Neural progenitor cell (in vitro differentiated cells): ENCODE results near the gene ARMC6. TPM values are rescaled to one million over a fixed set of nuclear protein-coding genes. Genes with fewer than 3 reads are reported as not detected.

Experiments used
- DNase-seq: peaks from one replicate; pipeline ENCODE4 v3.0.0-alpha.2; 2016; ENCODE audit warnings: low spot score
- H2AFZ ChIP-seq: fragments of 200-600 bp; sonication (generic); replicated peaks from 2 replicates; pipeline ENCODE4 v1.6.1; 2016; ENCODE audit warnings: antibody characterized with exemption
- H3F3A ChIP-seq: fragments of 200-600 bp; sonication (generic); 2 replicates; pipeline ENCODE4 v1.6.1; 2016; ENCODE audit warnings: antibody characterized with exemption, low read depth
- H3K27ac ChIP-seq: fragments of 200-600 bp; sonication (generic); 2 replicates; pipeline ENCODE4 v1.5.1; 2016; ENCODE audit warnings: mild to moderate bottlenecking
- H3K27me3 ChIP-seq: fragments of 200-600 bp; sonication (generic); 2 replicates; pipeline ENCODE4 v1.6.1; 2016; ENCODE audit warnings: mild to moderate bottlenecking, moderate library complexity
- H3K36me3 ChIP-seq: fragments of 200-600 bp; sonication (generic); 2 replicates; pipeline ENCODE4 v1.5.1; 2016
- H3K4me1 ChIP-seq: fragments of 200-600 bp; sonication (generic); 2 replicates; pipeline ENCODE4 v1.6.1; 2016; ENCODE audit warnings: mixed run types
- H3K4me2 ChIP-seq: fragments of 200-600 bp; sonication (generic); 2 replicates; pipeline ENCODE4 v1.6.1; 2016
- H3K4me3 ChIP-seq: fragments of 200-600 bp; sonication (generic); 2 replicates; pipeline ENCODE4 v1.5.1; 2016
- H3K79me2 ChIP-seq: fragments of 200-600 bp; sonication (generic); 2 replicates; pipeline ENCODE4 v1.6.1; 2016; ENCODE audit warnings: low read depth
- H3K9ac ChIP-seq: fragments of 200-600 bp; sonication (generic); 2 replicates; pipeline ENCODE4 v1.6.1; 2016
- H3K9me3 ChIP-seq: fragments of 200-600 bp; sonication (generic); 2 replicates; pipeline ENCODE4 v1.5.1; 2016; ENCODE audit warnings: low read depth
- H4K20me1 ChIP-seq: fragments of 200-600 bp; sonication (generic); 2 replicates; pipeline ENCODE4 v1.6.1; 2016; ENCODE audit warnings: low read depth
- H3K27ac Mint-ChIP-seq: 3 replicates; pipeline ENCODE4 v1.8.0; 2021; ENCODE audit warnings: mixed read lengths
- H3K27me3 Mint-ChIP-seq: 2 replicates; pipeline ENCODE4 v1.8.0; 2022; ENCODE audit warnings: low read depth, mild to moderate bottlenecking, inconsistent platforms, moderate library complexity, mixed read lengths; ENCODE audit not compliant: insufficient read depth
- H3K36me3 Mint-ChIP-seq: 3 replicates; pipeline ENCODE4 v1.8.0; 2021; ENCODE audit warnings: mixed read lengths
- H3K4me1 Mint-ChIP-seq: 3 replicates; pipeline ENCODE4 v1.8.0; 2021; ENCODE audit warnings: mixed read lengths
- H3K4me3 Mint-ChIP-seq: 3 replicates; pipeline ENCODE4 v1.8.0; 2021; ENCODE audit warnings: mild to moderate bottlenecking, moderate library complexity, mixed read lengths
- H3K9me3 Mint-ChIP-seq: 3 replicates; pipeline ENCODE4 v1.8.0; 2020; ENCODE audit warnings: mixed read lengths
- EZH2 ChIP-seq: fragments of 200-600 bp; sonication (generic); IDR thresholded peaks from 2 replicates; pipeline ENCODE4 v1.6.1; 2017; ENCODE audit warnings: antibody characterized with exemption, mild to moderate bottlenecking, moderate library complexity
- EZH2phosphoT487 ChIP-seq: fragments of 200-600 bp; sonication (generic); IDR thresholded peaks from 2 replicates; pipeline ENCODE4 v1.6.1; 2017; ENCODE audit warnings: antibody characterized with exemption
- total RNA-seq: library from RNA; depleted of rRNA; stranded (reverse); fragments of >200 nt; gene quantifications from 2 replicates; pipeline ENCODE4 v1.2.3, GENCODE V29; 2015; ENCODE audit warnings: low replicate concordance
- TF ChIP-seq, protein P1 (sequence below): fragments of 200-600 bp; sonication (generic); IDR thresholded peaks from 2 replicates; pipeline ENCODE4 v1.5.1; 2017; ENCODE audit warnings: antibody characterized with exemption, mild to moderate bottlenecking

Gene ARMC6
- total RNA-seq: 18.1 and 35.0 TPM in 2 replicates

DNA sequence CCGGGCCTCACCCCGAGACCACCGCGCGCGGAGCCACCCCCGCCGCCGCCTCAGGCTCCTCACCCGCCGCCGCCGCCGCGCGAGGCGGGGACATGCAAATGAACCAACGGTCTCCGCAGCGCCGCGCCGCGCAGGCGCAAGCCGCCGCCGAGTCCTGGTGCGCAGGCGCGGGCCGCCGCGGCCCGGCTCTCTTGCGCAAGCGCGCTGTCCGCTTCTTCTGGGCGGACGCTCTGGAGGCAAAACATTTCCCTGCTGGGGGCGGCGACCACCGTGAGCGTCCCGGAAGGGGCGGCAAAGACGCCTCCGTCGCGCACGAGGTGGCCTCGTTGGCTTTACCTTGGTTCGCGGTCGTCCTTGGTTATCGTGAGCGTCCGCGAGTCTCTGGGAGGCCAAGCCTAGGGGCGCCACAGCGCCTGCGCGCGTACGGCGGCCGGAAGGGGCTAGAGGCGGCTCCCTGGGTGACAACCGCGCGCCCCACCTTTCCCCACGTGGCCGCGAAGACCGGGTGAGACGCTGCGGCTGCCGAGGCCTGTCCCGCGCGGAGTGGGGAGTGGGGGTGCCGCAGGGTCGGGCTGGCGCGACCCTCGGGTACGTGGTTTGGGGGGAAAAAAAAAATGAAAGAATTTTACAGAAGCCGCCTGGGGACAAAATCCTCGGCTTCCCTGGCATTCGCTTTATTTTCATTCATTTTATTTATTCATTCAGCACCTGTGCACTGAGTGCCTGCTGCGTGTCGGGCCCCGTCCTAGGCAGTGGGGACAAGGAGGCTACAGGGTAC is at the start of gene ARMC6, which contains the start of gene SUGP2:
ARMC6 (plus strand) TSS at position 178 of the 778 bp plus-strand sequence. CDS start 607 bp downstream, outside the sequence.
SUGP2 (minus strand) TSS at position 92 of the 778 bp plus-strand sequence. CDS start 2,446 bp downstream, outside the sequence.
- TF ChIP-seq, protein P1, sequence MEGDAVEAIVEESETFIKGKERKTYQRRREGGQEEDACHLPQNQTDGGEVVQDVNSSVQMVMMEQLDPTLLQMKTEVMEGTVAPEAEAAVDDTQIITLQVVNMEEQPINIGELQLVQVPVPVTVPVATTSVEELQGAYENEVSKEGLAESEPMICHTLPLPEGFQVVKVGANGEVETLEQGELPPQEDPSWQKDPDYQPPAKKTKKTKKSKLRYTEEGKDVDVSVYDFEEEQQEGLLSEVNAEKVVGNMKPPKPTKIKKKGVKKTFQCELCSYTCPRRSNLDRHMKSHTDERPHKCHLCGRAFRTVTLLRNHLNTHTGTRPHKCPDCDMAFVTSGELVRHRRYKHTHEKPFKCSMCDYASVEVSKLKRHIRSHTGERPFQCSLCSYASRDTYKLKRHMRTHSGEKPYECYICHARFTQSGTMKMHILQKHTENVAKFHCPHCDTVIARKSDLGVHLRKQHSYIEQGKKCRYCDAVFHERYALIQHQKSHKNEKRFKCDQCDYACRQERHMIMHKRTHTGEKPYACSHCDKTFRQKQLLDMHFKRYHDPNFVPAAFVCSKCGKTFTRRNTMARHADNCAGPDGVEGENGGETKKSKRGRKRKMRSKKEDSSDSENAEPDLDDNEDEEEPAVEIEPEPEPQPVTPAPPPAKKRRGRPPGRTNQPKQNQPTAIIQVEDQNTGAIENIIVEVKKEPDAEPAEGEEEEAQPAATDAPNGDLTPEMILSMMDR: no peak
- TF ChIP-seq EZH2phosphoT487 (no peak), EZH2 (no peak)
- H3K79me2 ChIP-seq: peaks cover 90% of the 10 kb centered on the region
- Mint-ChIP-seq H3K27ac (peak within 1 kb of the TSS; percentile 93), H3K27me3 (peaks cover 3% of the 10 kb centered on the region), H3K4me1 (peaks cover 18% of the 10 kb centered on the region), H3K9me3 (peaks cover 5% of the 10 kb centered on the region), H3K4me3 (peak within 1 kb of the TSS; percentile 99), H3K36me3 (peaks cover 23% of the 10 kb centered on the region)
- H3K9me3 ChIP-seq: peaks cover 7% of the 10 kb centered on the region
- H3K36me3 ChIP-seq: no peaks in the 10 kb centered on the region
- H2AFZ ChIP-seq: peak within 1 kb of the TSS; percentile 99
- peak within 1 kb of the TSS; percentile 96 for H3K4me2 ChIP-seq
- DNase-seq: peak; percentile 96
- H3K27me3 ChIP-seq: no peaks in the 10 kb centered on the region
- H4K20me1 ChIP-seq: peaks cover 52% of the 10 kb centered on the region
- peak within 1 kb of the TSS; percentile 93 for H3K27ac ChIP-seq
- peaks cover 4% of the 10 kb centered on the region for H3K4me1 ChIP-seq
- peak within 1 kb of the TSS; percentile 98 for H3K4me3 ChIP-seq
- peaks cover 23% of the 10 kb centered on the region for H3F3A ChIP-seq
- H3K9ac ChIP-seq: peak within 1 kb of the TSS; percentile 88

DNA sequence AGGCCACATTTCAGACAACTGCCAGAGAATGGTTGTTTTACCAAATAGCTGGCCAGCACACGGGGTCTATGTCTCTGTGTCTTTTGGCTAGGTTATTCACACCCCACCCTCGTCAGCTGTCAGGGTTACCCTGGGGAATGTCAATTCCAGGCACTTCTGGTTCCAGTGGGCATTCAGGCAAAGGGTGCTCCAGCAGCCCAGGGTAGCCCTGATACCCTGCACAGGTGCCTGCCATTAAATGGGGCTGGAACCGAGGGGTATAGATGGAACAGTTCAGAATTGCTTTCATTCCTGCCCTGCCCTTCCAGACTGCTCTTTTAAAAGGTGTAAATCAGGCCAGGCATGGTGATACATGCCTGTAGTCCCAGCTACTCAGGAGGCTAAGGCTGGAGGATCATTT is 49.2 kb upstream of the ARMC6 start:
- TF ChIP-seq, protein P1: no peak
- TF ChIP-seq EZH2phosphoT487 (no peak), EZH2 (no peak)
- H3K9me3 Mint-ChIP-seq: no peaks in the 10 kb centered on the region
- H3K36me3 Mint-ChIP-seq: no peaks in the 10 kb centered on the region
- H3K36me3 ChIP-seq: no peaks in the 10 kb centered on the region
- peaks cover 15% of the 10 kb centered on the region for H3K4me1 ChIP-seq
- no peak overlapping the region for H2AFZ ChIP-seq
- no peak overlapping the region for H3K4me2 ChIP-seq
- H3K4me3 ChIP-seq: no peak overlapping the region
- no peak for DNase-seq
- H3F3A ChIP-seq: peaks cover 27% of the 10 kb centered on the region
- no peak overlapping the region for H3K4me3 Mint-ChIP-seq
- peak overlapping the region; percentile 33 for H3K27ac Mint-ChIP-seq
- no peaks in the 10 kb centered on the region for H4K20me1 ChIP-seq
- H3K27me3 Mint-ChIP-seq: peaks cover 7% of the 10 kb centered on the region
- H3K4me1 Mint-ChIP-seq: peaks cover 27% of the 10 kb centered on the region
- no peak overlapping the region for H3K27ac ChIP-seq
- H3K27me3 ChIP-seq: peaks cover 41% of the 10 kb centered on the region
- no peaks in the 10 kb centered on the region for H3K79me2 ChIP-seq
- no peaks in the 10 kb centered on the region for H3K9me3 ChIP-seq
- H3K9ac ChIP-seq: no peak overlapping the region

DNA sequence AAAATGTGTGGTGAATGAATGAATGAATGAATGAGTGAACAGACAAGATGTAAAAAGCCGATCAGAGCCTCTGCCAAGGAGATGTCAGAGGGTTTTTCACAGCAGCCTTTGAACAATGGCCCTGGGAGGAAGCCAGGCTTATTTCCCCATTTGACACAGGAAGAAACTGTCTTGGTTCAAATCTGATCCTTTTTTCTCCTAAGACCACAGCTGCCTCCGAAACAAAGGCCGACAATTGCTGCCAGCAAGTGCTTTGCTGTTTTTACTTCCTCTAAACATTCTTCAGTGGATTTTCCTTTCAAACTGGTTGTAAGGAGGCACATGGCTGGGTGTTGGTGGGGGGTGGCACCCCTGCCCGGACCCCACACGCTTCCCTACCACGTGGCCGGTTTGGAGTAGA is 48.1 kb upstream of the ARMC6 start:
- Histone ChIP-seq H3K9me3 (no peaks in the 10 kb centered on the region), H3K27ac (no peak overlapping the region), H4K20me1 (no peaks in the 10 kb centered on the region), H3F3A (peaks cover 29% of the 10 kb centered on the region), H3K9ac (no peak overlapping the region), H3K79me2 (no peaks in the 10 kb centered on the region), H3K4me1 (peaks cover 15% of the 10 kb centered on the region), H3K4me2 (peak overlapping the region; percentile 42), H3K27me3 (peaks cover 41% of the 10 kb centered on the region), H3K36me3 (no peaks in the 10 kb centered on the region), H2AFZ (no peak overlapping the region), H3K4me3 (no peak overlapping the region)
- Mint-ChIP-seq H3K4me1 (peaks cover 26% of the 10 kb centered on the region), H3K36me3 (no peaks in the 10 kb centered on the region), H3K27ac (peak overlapping the region; percentile 96), H3K9me3 (no peaks in the 10 kb centered on the region), H3K4me3 (peak overlapping the region; percentile 56), H3K27me3 (peaks cover 4% of the 10 kb centered on the region)
- TF ChIP-seq EZH2phosphoT487: no peak
- TF ChIP-seq, protein P1: no peak
- DNase-seq: peak; percentile 83
